K562 (cell line): ENCODE results near the gene CAPN5. TPM values are rescaled to one million over a fixed set of nuclear protein-coding genes. Genes with fewer than 3 reads are reported as not detected.

Experiments
- ARHGAP35 ChIP-seq: fragments of 450-650 bp; IDR thresholded peaks from 2 replicates; pipeline ENCODE4 v1.6.1; 2018; ENCODE audit not compliant: partially characterized antibody
- CBX1 ChIP-seq: sonication (generic); IDR thresholded peaks from 2 replicates; pipeline ENCODE4 v1.6.1; 2016; ENCODE audit warnings: antibody characterized with exemption, low read depth, mild to moderate bottlenecking
- CEBPG ChIP-seq, 3 experiments: fragments of 200-800 bp in 1 of 3; sonication (Bioruptor generic) in 1 of 3; sonication (generic) in 1 of 3; formaldehyde crosslinking in 1 of 3; IDR thresholded peaks in 2 of 3; conservative IDR thresholded peaks in 1 of 3; 2 replicates each; pipeline versions ENCODE4 v1.6.1 to v1.8.0; 2016 to 2022; ENCODE audit warnings: missing compliant biosample characterization in 2 of 3, missing genetic modification characterization in 2 of 3, mild to moderate bottlenecking in 1 of 3, missing genetic modification reagents in 1 of 3
- ETV1 ChIP-seq: fragments of 450-650 bp; conservative IDR thresholded peaks from 2 replicates; pipeline ENCODE4 v1.6.1; 2016; ENCODE audit warnings: missing genetic modification characterization, control low read depth, low read depth, missing compliant biosample characterization
- FOXK1 ChIP-seq: sonication (generic); formaldehyde crosslinking; IDR thresholded peaks from 2 replicates; pipeline ENCODE4 v1.8.0; 2022; ENCODE audit warnings: missing genetic modification reagents, mild to moderate bottlenecking, borderline replicate concordance
- JUNB ChIP-seq: fragments of 450-650 bp; formaldehyde crosslinking; conservative IDR thresholded peaks from 2 replicates; pipeline ENCODE4 v1.4.0; 2020; ENCODE audit warnings: mild to moderate bottlenecking
- JUND ChIP-seq, 2 experiments: IDR thresholded peaks; 2 replicates in 1 of 2; 3 replicates in 1 of 2; pipeline ENCODE4 v1.6.1; 2011; ENCODE audit warnings: borderline replicate concordance in 2 of 2, low read depth in 2 of 2, low read length in 2 of 2, improper control_type of control experiment in 1 of 2, missing biosample characterization in 1 of 2, missing genetic modification characterization in 1 of 2, missing genetic modification reagents in 1 of 2
- MCM7 ChIP-seq, 2 experiments: fragments of 450-650 bp; IDR thresholded peaks; 2 replicates each; pipeline ENCODE4 v1.6.1; 2016 to 2018
- NR3C1 ChIP-seq: sonication (generic); formaldehyde crosslinking; IDR thresholded peaks from 2 replicates; pipeline ENCODE4 v1.8.1; 2022; ENCODE audit warnings: missing genetic modification reagents
- SMAD3 ChIP-seq: fragments of 450-650 bp; formaldehyde crosslinking; conservative IDR thresholded peaks from 2 replicates; pipeline ENCODE4 v1.4.0; 2020; ENCODE audit warnings: mild to moderate bottlenecking
- TEAD2 ChIP-seq: fragments of 450-650 bp; IDR thresholded peaks from 2 replicates; pipeline ENCODE4 v1.6.1; 2016; ENCODE audit warnings: missing genetic modification characterization, control low read depth, missing compliant biosample characterization
- TFAM ChIP-seq: fragments of 250-450 bp; sonication (Bioruptor Pico); conservative IDR thresholded peaks from 2 replicates; pipeline ENCODE4 v1.5.0; 2021; ENCODE audit warnings: mild to moderate bottlenecking, moderate library complexity
- ZNF12 ChIP-seq: sonication (generic); formaldehyde crosslinking; IDR thresholded peaks from 2 replicates; pipeline ENCODE4 v1.4.0; 2020; ENCODE audit warnings: mild to moderate bottlenecking, missing genetic modification reagents
- ZNF586 ChIP-seq: fragments of 450-650 bp; formaldehyde crosslinking; conservative IDR thresholded peaks from 2 replicates; pipeline ENCODE4 v1.4.0; 2020; ENCODE audit warnings: mild to moderate bottlenecking, moderate library complexity
- polyA plus RNA-seq, 8 experiments: library from polyadenylated mRNA; depleted of rRNA in 4 of 8; stranded (reverse) in 5 of 8; unstranded in 3 of 8; fragments of >200 nt; fragmentation: Nextera tagmentation in 2 of 8; fragmentation: Illumina TruSeq in 1 of 8; extraction: Ambion mirVana in 2 of 8; extraction: Trizol in 1 of 8; gene quantifications; 2 replicates each; pipeline versions ENCODE4 v1.2.1 to v1.2.3, GENCODE V29; 2011 to 2014; ENCODE audit warnings: inconsistent platforms in 1 of 8, missing spikeins in 1 of 8
- total RNA-seq, 7 experiments: library from RNA; depleted of rRNA in 6 of 7; stranded (reverse); fragments of >200 nt in 6 of 7; fragmentation: Illumina TruSeq in 2 of 7; extraction: Trizol in 2 of 7; gene quantifications; 2 replicates each; pipeline versions ENCODE4 v1.2.1 to v1.2.3, GENCODE V29; 2011 to 2021; ENCODE audit warnings: low replicate concordance in 1 of 7
- TF ChIP-seq, protein P1 (sequence below): fragments of 250-450 bp; sonication (Bioruptor Pico); IDR thresholded peaks from 2 replicates; pipeline ENCODE4 v1.4.0; 2020
- TF ChIP-seq, protein P2 (sequence below): fragments of 450-650 bp; formaldehyde crosslinking; IDR thresholded peaks from 2 replicates; pipeline ENCODE4 v1.4.0; 2020; ENCODE audit warnings: mild to moderate bottlenecking
- TF ChIP-seq, protein P3 (sequence below): sonication (generic); formaldehyde crosslinking; IDR thresholded peaks from 2 replicates; pipeline ENCODE4 v1.8.0; 2022; ENCODE audit warnings: mild to moderate bottlenecking, low read depth, missing genetic modification reagents
- TF ChIP-seq, protein P4 (sequence below), 2 experiments: fragments of 450-650 bp; IDR thresholded peaks; 2 replicates each; pipeline ENCODE4 v1.6.1; 2016
- TF ChIP-seq, protein P5 (sequence below): IDR thresholded peaks from 3 replicates; pipeline ENCODE4 v1.6.1; 2011; ENCODE audit warnings: borderline replicate concordance, mild to moderate bottlenecking; ENCODE audit not compliant: insufficient read length, insufficient read depth

Gene CAPN5
- total and polyA plus RNA-seq, 9 of the 15 experiments (the other 6 are each of a cell fraction or from before 2014, with no cell fraction given) = 0.04 to 0.44 (median 0.14) TPM; not detected in 2

DNA sequence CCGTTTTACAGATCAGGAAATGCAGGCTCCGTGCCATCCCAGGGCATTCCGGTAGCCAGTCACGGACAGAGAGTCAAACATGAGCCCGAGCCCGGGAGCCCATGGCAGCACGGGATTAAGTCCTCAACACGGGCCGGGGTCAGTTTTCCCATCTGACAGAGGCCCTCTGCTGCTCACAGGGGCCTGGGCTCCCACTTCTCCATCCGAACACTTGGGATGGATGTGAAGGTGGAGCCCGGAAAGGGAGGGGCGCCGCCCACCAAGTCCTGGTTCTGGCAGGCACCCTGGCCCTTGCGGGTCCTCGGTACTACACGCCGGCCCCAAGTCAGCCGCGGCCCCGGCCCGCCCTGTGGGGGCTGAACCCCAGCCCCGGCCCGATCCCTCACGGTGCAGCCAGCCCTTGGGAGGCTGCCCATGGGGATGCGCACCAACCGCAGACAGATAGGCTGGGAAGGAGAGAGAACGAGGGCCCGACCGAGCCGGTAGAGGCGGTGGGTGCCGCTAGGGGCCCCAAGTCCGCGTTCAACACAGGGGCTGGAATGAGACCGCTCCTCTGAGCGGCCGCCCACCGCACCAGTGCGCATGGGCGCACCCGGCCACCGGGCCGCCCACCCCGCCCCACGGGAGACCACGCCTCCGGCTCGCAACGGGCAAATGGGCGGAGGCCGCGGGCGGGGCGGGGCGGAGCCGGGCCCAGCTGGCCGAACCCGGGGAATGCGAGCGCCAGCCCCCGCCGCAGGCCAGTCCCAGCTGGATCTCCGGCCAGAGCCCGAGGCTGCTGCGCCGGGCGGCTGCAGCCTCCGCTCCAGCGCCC lies at the start of gene CAPN5 (continued):
- TF ChIP-seq, protein P1, sequence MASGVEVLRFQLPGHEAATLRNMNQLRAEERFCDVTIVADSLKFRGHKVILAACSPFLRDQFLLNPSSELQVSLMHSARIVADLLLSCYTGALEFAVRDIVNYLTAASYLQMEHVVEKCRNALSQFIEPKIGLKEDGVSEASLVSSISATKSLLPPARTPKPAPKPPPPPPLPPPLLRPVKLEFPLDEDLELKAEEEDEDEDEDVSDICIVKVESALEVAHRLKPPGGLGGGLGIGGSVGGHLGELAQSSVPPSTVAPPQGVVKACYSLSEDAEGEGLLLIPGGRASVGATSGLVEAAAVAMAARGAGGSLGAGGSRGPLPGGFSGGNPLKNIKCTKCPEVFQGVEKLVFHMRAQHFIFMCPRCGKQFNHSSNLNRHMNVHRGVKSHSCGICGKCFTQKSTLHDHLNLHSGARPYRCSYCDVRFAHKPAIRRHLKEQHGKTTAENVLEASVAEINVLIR = no peak
- TF ChIP-seq JUNB (no peak), FOXK1 (CRISPR knock-in tag) (no peak), MCM7 (IDR thresholded peaks at IDR 0.05) (no peak), TEAD2 (tag) (no peak), CBX1 (no peak), ARHGAP35 (no peak), ZNF586 (no peak), SMAD3 (CRISPR knock-in tag) (no peak), TFAM (CRISPR knock-in tag) (no peak), NR3C1 (CRISPR knock-in tag) (no peak), JUND (IDR thresholded peaks at IDR 0.05; ENCODE audit: borderline replicate concordance, low read depth, low read length) (0 out of 2 replicates have a peak, but pooled peaks have one; percentile 2), JUND (tag; IDR thresholded peaks at IDR 0.05; ENCODE audit: borderline replicate concordance, low read depth, low read length) (no peak), ETV1 (tag) (no peak), ZNF12 (CRISPR knock-in tag) (no peak), CEBPG (CRISPR knock-in tag; IDR thresholded peaks at IDR 0.05) (no peak), CEBPG (tag; conservative IDR thresholded peaks at IDR 0.05 in 1 of 2, IDR thresholded peaks at IDR 0.05 in 1 of 2) (no peak)
- TF ChIP-seq, protein P2, sequence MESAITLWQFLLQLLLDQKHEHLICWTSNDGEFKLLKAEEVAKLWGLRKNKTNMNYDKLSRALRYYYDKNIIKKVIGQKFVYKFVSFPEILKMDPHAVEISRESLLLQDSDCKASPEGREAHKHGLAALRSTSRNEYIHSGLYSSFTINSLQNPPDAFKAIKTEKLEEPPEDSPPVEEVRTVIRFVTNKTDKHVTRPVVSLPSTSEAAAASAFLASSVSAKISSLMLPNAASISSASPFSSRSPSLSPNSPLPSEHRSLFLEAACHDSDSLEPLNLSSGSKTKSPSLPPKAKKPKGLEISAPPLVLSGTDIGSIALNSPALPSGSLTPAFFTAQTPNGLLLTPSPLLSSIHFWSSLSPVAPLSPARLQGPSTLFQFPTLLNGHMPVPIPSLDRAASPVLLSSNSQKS = no peak
- TF ChIP-seq, protein P3, sequence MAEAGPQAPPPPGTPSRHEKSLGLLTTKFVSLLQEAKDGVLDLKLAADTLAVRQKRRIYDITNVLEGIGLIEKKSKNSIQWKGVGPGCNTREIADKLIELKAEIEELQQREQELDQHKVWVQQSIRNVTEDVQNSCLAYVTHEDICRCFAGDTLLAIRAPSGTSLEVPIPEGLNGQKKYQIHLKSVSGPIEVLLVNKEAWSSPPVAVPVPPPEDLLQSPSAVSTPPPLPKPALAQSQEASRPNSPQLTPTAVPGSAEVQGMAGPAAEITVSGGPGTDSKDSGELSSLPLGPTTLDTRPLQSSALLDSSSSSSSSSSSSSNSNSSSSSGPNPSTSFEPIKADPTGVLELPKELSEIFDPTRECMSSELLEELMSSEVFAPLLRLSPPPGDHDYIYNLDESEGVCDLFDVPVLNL = no peak
- TF ChIP-seq, protein P4, sequence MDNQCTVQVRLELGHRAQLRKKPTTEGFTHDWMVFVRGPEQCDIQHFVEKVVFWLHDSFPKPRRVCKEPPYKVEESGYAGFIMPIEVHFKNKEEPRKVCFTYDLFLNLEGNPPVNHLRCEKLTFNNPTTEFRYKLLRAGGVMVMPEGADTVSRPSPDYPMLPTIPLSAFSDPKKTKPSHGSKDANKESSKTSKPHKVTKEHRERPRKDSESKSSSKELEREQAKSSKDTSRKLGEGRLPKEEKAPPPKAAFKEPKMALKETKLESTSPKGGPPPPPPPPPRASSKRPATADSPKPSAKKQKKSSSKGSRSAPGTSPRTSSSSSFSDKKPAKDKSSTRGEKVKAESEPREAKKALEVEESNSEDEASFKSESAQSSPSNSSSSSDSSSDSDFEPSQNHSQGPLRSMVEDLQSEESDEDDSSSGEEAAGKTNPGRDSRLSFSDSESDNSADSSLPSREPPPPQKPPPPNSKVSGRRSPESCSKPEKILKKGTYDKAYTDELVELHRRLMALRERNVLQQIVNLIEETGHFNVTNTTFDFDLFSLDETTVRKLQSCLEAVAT (IDR thresholded peaks at IDR 0.05) = no peak
- TF ChIP-seq, protein P5, sequence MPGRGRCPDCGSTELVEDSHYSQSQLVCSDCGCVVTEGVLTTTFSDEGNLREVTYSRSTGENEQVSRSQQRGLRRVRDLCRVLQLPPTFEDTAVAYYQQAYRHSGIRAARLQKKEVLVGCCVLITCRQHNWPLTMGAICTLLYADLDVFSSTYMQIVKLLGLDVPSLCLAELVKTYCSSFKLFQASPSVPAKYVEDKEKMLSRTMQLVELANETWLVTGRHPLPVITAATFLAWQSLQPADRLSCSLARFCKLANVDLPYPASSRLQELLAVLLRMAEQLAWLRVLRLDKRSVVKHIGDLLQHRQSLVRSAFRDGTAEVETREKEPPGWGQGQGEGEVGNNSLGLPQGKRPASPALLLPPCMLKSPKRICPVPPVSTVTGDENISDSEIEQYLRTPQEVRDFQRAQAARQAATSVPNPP = no peak
